SKM-1 treated with dmso at 0.1 percent for 144 hours (cell line): ENCODE data around the gene CYCS.
"Not testable (repeated sequence)": the region's sequence is repeated elsewhere in the genome, so short reads cannot be mapped to it uniquely, and the experiment has no call there.

Source experiments
- DNase-seq: peaks from one replicate; lab custom pipeline; 2025; ENCODE audit not compliant: unreplicated experiment; lab: John Stamatoyannopoulos, UW

The CYCS gene

DNA sequence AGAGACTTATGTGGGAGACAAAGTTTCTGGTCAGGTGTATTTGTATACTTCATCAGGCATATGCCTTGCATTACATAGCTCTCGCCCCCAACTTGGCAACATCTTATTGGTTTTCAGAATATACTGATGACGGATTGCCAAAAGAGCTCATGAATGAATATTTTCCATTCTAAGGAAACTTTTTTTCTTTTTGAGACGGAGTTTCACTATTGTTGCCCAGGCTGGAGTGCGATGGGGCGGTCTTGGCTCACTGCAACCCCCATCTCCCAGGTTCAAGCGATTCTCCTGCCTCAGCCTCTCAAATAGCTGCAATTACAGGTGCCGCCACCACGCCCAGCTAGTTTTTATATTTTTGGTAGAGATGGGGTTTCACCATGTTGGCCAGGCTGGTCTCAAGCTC is 6.0 kb downstream of the CYCS start:
- no peak for DNase-seq

GRCh38 chr7:25118048-25118753 is 6.9 kb downstream of the CYCS start:
- no peak for DNase-seq

- no peak for DNase-seq
Observed at GRCh38 chr7:25117226-25118047, 7.6 kb downstream of the CYCS start.

GRCh38 chr7:25116621-25117020 is 8.4 kb downstream of the CYCS start:
- DNase-seq: no peak

DNA sequence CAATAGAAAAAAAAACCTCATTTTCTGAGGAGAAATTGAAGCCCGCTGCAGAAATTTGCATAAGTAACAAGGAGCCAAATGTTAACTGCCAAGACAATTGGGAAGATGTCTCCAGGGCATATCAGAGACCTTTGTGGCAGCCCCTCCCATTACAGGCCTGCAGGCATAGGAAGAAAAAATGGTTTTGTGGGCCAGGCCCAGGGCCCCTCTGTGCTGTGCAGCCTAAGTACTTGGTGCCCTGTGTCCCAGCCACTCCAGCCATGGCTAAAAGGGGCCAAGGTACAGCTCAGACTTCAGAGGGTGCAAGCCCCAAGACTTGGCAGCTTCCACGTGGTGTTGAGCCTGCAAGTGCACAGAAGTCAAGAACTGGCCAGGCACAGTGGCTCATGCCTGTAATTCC is 14.5 kb downstream of the CYCS start:
- DNase-seq: not testable (repeated sequence)

- DNase-seq: no peak
Observed at GRCh38 chr7:25109276-25109675, 15.8 kb downstream of the CYCS start.

DNA sequence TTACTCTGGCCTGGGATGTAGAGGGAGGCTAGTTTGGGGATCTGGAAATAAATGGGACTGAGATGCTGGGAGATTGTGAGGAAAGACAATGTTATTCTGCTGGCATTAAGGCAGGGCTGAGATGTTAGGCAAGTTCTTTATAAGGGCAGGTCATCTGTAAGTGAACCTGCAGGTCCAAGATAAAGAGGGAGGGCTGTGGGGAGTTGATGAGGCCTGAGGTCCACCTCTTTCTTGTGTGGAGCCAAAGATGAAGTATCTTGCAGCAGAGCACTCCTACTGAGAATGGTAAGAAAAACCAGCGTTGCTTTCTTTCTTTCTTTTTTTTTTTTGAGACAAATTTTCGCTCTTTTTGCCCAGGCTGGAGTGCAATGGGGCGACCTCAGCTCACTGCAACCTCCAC is 19.1 kb downstream of the CYCS start:
- no peak for DNase-seq

DNA sequence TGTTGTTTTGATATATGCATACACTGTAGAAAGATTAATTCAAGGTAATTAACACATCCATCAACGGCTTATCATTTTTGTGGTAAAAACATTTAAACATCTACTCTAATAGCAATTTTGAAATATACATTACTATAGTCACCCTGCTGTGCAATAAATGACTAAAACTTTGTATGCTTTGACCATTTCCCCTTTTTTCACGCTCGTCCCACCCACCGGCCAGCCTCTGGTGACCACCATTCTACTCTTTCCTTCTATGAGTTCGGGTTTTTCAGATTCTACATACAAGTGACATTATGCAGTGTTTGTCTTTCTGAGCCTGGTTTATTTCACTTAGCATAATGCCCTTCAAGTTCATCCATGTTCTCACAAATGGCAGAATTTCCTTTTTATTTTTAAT is 21.3 kb downstream of the CYCS start:
- no peak for DNase-seq

DNA sequence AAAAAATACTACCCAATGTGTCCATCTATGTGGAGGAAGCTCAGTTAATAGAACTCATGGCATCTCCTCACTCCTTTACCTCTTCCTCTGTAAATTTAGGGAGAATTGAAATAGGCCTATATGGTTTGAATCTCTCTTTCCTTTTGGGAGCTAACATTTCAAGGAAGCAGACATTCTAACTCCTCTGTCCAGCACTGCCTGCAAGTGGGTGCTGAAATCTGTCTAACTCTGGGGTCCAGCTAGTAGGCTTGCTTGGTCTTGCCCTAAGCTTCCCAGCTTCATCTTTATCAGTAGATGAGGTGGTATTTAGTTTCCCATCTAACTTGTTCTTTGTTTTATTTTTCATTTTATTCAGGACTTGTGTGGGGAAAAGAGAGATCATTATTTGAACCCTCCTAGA is 23.2 kb downstream of the CYCS start:
- no peak for DNase-seq

GRCh38 chr7:25098096-25099046 is 26.7 kb downstream of the CYCS start:
- DNase-seq: peak; percentile 68

DNA sequence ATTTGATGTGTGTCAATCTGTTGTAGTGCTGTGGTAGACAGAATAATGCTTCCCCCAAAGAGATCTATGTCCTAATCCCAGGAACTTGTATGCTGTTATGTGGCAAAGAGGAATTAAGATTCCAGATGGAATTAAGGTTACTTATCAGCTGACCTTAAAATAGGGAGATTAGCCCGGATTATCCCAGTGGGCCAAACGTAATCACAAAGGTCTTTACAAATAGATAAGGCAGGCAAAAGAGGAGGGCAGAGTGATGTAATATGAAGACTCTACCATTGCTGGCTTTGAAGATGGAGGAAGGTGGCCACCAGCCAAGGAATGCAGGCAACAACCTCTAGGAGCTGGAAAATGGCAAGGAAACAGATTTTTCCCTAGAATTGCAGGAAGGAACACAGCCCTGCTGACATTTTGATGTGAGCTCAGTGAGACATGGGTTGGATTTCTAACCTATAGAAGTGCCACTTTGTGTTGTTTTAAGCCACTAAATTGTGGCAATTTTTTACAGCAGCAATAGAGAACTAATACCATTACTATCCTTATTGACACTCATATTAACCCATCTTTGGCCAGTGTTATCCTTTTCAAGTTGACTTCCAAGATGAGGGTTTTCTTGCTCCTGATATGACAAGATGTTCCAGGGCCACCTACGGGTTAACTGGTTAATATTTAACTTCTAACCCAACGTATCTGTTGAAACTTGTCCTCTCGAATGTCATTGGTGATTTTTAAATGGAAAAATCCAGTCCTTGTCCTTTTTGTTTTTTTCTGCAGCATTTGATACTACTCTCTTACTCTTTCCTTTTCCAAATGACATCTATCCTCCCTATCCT is 29.3 kb downstream of the CYCS start:
- DNase-seq: no peak

GRCh38 chr7:25093268-25093826 is 31.7 kb downstream of the CYCS start:
- DNase-seq: peak; percentile 56

DNA sequence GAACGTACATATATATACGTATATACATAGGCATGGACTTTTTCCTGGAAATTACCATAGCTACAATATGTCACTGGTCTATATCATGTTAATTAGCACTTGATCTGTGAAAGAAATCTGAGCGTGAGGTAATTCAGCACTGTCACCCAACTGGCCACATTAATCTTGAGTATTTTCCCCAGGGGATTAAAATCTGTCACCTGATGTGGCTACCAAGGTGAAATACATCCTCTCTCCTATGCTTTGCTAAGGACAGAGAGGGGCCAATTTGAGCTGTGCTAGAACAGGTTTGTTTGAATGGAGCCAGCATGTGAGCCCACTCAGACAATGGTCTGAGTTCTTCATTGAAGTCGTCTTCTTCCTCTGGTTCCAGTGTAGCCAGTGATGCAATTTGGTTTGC is 33.3 kb downstream of the CYCS start:
- no peak for DNase-seq

- DNase-seq: no peak
Observed at GRCh38 chr7:25091176-25091575, 33.9 kb downstream of the CYCS start.

GRCh38 chr7:25090374-25090773 is 34.7 kb downstream of the CYCS start:
- no peak for DNase-seq

DNA sequence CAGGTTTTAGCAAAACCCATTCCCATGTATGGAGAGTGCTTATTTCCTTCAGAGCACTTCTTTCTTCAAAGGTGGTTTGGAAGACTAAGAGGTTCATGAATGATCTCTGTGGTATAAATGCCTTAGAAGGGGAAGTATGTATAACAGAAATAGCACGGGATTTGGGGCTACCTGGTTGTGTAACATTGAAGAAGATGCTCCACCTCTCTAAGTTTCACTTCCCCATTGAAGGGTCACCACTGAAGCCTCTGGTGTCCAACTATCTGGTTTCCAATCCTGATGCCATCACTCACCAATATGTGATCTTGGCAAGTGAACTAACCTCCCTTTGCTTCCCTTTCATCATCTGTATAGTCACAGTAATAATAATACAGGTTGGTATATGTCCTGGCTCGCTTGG is 37.2 kb downstream of the CYCS start:
- DNase-seq: peak; percentile 94

DNA sequence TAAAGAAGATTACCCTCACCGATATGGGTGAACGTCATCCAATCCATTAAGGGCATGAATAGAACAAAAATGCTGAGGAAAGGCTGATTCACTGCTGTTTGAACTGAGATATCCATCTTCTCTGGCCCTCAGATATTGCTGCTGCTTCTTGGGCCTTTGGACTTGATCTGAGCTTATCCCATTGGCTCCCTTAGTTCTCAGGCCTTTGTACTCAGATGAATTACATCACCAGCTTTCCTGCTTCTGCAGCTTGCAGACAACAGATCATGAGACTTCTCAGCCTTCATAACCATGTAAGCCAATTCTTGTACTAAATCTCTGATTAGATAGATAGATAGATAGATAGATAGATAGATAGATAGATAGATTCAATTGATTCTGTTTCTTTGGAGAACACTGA is 40.2 kb downstream of the CYCS start:
- no peak for DNase-seq

DNA sequence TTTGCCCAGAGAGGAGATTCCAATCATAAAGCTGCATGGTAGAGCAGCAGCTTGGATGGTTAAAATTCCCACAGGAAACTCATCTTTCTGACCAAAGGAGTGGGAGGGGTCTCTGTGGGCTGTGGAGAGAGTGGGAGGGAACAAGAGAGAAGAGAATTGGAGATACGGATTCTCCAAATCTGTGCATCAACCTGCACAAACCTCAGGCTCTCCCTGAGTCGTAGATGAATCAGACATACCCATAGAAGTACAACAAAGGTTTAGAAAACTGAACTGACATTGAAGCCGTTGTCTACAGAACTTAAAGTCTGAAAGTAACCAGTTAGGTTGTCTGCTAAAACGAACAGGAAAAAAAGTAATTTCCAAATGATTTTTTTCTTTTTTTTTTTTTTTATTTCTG is 41.9 kb downstream of the CYCS start:
- no peak for DNase-seq

GRCh38 chr7:25082041-25082440 is 43.0 kb downstream of the CYCS start:
- DNase-seq: not testable (repeated sequence)

DNA sequence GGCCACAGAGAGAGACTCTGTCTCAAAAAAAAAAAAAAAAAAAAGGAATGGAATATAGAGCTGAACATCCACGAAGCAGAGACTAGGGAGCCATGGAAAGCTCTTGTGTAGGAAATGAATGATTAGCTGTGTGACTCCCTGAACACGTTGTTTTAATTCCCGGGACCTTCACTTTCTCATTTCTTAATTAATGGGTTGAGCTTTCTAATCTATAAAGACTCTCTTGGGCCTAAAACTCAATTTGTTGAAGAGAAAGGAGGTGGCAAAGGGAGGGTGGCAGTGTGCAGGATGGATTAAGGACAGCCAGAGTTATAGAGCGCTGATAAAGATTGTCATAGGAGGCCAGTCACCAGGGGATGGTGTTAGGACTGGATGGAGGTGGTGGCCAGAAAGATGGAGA is 48.0 kb downstream of the CYCS start:
- DNase-seq: no peak
